GM23338 (cell line): ENCODE data around the gene CCDC91.

Source experiments
- CREB1 ChIP-seq: fragments of 250-450 bp; sonication (Bioruptor Pico); IDR thresholded peaks from 2 replicates; pipeline ENCODE4 v1.5.0; 2020; ENCODE audit warnings: low read depth, mild to moderate bottlenecking, moderate library complexity
- CTCF ChIP-seq, 2 experiments: fragments of 200-600 bp in 1 of 2; sonication (generic) in 1 of 2; conservative IDR thresholded peaks; 2 replicates each; pipeline versions ENCODE4 v1.5.1 to v1.6.1; 2016 to 2017; ENCODE audit warnings: antibody characterized with exemption in 2 of 2, low read depth in 2 of 2, mild to moderate bottlenecking in 2 of 2, moderate library complexity in 1 of 2
- ETS1 ChIP-seq: IDR thresholded peaks from 2 replicates; pipeline ENCODE4 v1.6.1; 2016; ENCODE audit warnings: antibody characterized with exemption
- EZH2 ChIP-seq: fragments of 200-600 bp; sonication (generic); IDR thresholded peaks from one replicate; pipeline ENCODE4 v1.8.0; 2017; ENCODE audit warnings: antibody characterized with exemption, mild to moderate bottlenecking, low read depth; ENCODE audit not compliant: unreplicated experiment
- JUNB ChIP-seq: IDR thresholded peaks from one replicate; pipeline ENCODE4 v1.6.1; 2016; ENCODE audit warnings: antibody characterized with exemption; ENCODE audit not compliant: unreplicated experiment
- POLR2AphosphoS5 ChIP-seq: IDR thresholded peaks from 2 replicates; pipeline ENCODE4 v1.6.1; 2016; ENCODE audit warnings: antibody characterized with exemption, low read depth
- REST ChIP-seq: IDR thresholded peaks from one replicate; pipeline ENCODE4 v1.6.1; 2018; ENCODE audit warnings: antibody characterized with exemption; ENCODE audit not compliant: unreplicated experiment
- STAT1 ChIP-seq: IDR thresholded peaks from one replicate; pipeline ENCODE4 v1.6.1; 2016; ENCODE audit warnings: antibody characterized with exemption; ENCODE audit not compliant: unreplicated experiment
- ZNF114 ChIP-seq: fragments of 250-450 bp; sonication (Bioruptor Pico); IDR thresholded peaks from 2 replicates; pipeline ENCODE4 v1.5.0; 2020; ENCODE audit warnings: mild to moderate bottlenecking, moderate library complexity
- ZNF462 ChIP-seq: fragments of 250-450 bp; sonication (Bioruptor Pico); IDR thresholded peaks from 2 replicates; pipeline ENCODE4 v1.5.0; 2020; ENCODE audit warnings: mild to moderate bottlenecking, moderate library complexity

GRCh38 chr12:28216016-28216415 lies 25.8 kb downstream of the CCDC91 start:
- TF ChIP-seq CTCF (conservative IDR thresholded peaks at IDR 0.05; ENCODE audit: low read depth in 2 of 2) (no peak), STAT1 (no peak), ZNF462 (CRISPR knock-in tag) (no peak), CREB1 (CRISPR knock-in tag) (no peak), POLR2AphosphoS5 (no peak), ETS1 (no peak), EZH2 (no peak), JUNB (no peak), REST (no peak), ZNF114 (CRISPR knock-in tag) (no peak)
